SK-N-SH (cell line): ENCODE measurements around the gene SEMA4B. TPM values are rescaled to one million over a fixed set of nuclear protein-coding genes. Genes with fewer than 3 reads are reported as not detected.

Experiments used
- CTCF ChIA-PET: fragments of 300-600, 350-600 bp; formaldehyde crosslinking; extraction: SDS; loops from one replicate; lab custom pipeline; 2021; lab: Yijun Ruan, JAX
- POLR2A ChIA-PET: fragments of 350-600 bp; sonication (Branson Sonifier 250); formaldehyde crosslinking; extraction: SDS; loops from one replicate; lab custom pipeline; 2020; ENCODE audit warnings: antibody characterized with exemption, inconsistent platforms; lab: Yijun Ruan, JAX
- DNase-seq: peaks from one replicate; pipeline ENCODE4 v3.0.0; 2012
- H2AFZ ChIP-seq: fragments of 200-600 bp; sonication (generic); 2 replicates; pipeline ENCODE4 v1.8.1; 2016; ENCODE audit warnings: antibody characterized with exemption, mild to moderate bottlenecking, low read depth
- H3F3A ChIP-seq: fragments of 200-600 bp; sonication (generic); replicated peaks from 2 replicates; pipeline ENCODE3; 2016; ENCODE audit warnings: antibody characterized with exemption, mild to moderate bottlenecking; ENCODE audit not compliant: insufficient read depth
- H3K27ac ChIP-seq, 2 experiments: fragments of 200-500 bp in 1 of 2; fragments of 200-600 bp in 1 of 2; sonication (Bioruptor generic) in 1 of 2; sonication (generic), shearing (Covaris generic) in 1 of 2; 2 replicates each; pipeline versions ENCODE4 v1.5.1 to v1.6.1; 2014 to 2016; ENCODE audit warnings: low read depth in 2 of 2, inconsistent platforms in 1 of 2, low read length in 1 of 2, mild to moderate bottlenecking in 1 of 2, mixed read lengths in 1 of 2
- H3K27me3 ChIP-seq: fragments of 200-600 bp; sonication (generic), shearing (Covaris generic); 2 replicates; pipeline ENCODE4 v1.6.1; 2016; ENCODE audit warnings: mixed run types; ENCODE audit not compliant: insufficient read depth
- H3K36me3 ChIP-seq, 2 experiments: fragments of 200-500 bp in 1 of 2; fragments of 200-600 bp in 1 of 2; sonication (Bioruptor generic) in 1 of 2; sonication (generic) in 1 of 2; replicated peaks in 1 of 2; 2 replicates each; pipeline versions ENCODE3 to v1.5.1; 2014 to 2016; ENCODE audit warnings: low read length in 1 of 2, mild to moderate bottlenecking in 1 of 2; ENCODE audit not compliant: insufficient read depth in 2 of 2, control insufficient read depth in 1 of 2
- H3K4me1 ChIP-seq, 2 experiments: fragments of 200-500 bp in 1 of 2; fragments of 200-600 bp in 1 of 2; sonication (Bioruptor generic) in 1 of 2; sonication (generic), shearing (Covaris generic) in 1 of 2; 2 replicates each; pipeline versions ENCODE4 v1.5.1 to v1.6.1; 2014 to 2016; ENCODE audit warnings: low read depth in 1 of 2, low read length in 1 of 2, mixed run types in 1 of 2; ENCODE audit not compliant: insufficient read depth in 2 of 2, control insufficient read depth in 1 of 2
- H3K4me2 ChIP-seq: fragments of 200-600 bp; sonication (generic), shearing (Covaris generic); 2 replicates; pipeline ENCODE4 v1.6.1; 2017; ENCODE audit warnings: mixed run types
- H3K4me3 ChIP-seq, 2 experiments: fragments of 200-500 bp in 1 of 2; fragments of 200-600 bp in 1 of 2; sonication (Bioruptor generic) in 1 of 2; sonication (generic), shearing (Covaris generic) in 1 of 2; 2 replicates each; pipeline versions ENCODE4 v1.5.1 to v1.8.1; 2014 to 2016; ENCODE audit warnings: low read depth in 2 of 2, inconsistent platforms in 1 of 2, low read length in 1 of 2, mild to moderate bottlenecking in 1 of 2, mixed read lengths in 1 of 2, moderate library complexity in 1 of 2
- H3K79me2 ChIP-seq: fragments of 200-600 bp; sonication (generic); 2 replicates; pipeline ENCODE4 v1.8.1; 2017; ENCODE audit warnings: mild to moderate bottlenecking; ENCODE audit not compliant: insufficient read depth
- H3K9ac ChIP-seq: fragments of 200-600 bp; sonication (generic); 2 replicates; pipeline ENCODE4 v1.6.1; 2017; ENCODE audit warnings: mixed run types
- H3K9me2 ChIP-seq: fragments of 200-600 bp; sonication (generic); 2 replicates; pipeline ENCODE4 v1.6.1; 2017; ENCODE audit warnings: mixed run types
- H3K9me3 ChIP-seq: fragments of 200-600 bp; sonication (generic); 2 replicates; pipeline ENCODE4 v1.6.1; 2017; ENCODE audit warnings: mixed run types, mild to moderate bottlenecking, moderate library complexity
- H4K20me1 ChIP-seq: fragments of 200-600 bp; sonication (generic); 2 replicates; pipeline ENCODE4 v1.6.1; 2017; ENCODE audit warnings: mild to moderate bottlenecking, mixed run types; ENCODE audit not compliant: insufficient read depth
- CHD2 ChIP-seq: fragments of 150-350 bp; IDR thresholded peaks from 2 replicates; pipeline ENCODE4 v1.6.1; 2018; ENCODE audit warnings: low read length; ENCODE audit not compliant: partially characterized antibody
- EP300 ChIP-seq, 2 experiments: IDR thresholded peaks; 2 replicates each; pipeline versions ENCODE4 v1.4.0 to v1.6.1; 2012; ENCODE audit warnings: borderline replicate concordance in 1 of 2, low read depth in 1 of 2, low read length in 1 of 2
- JUND ChIP-seq: IDR thresholded peaks from 2 replicates; pipeline ENCODE4 v1.4.0; 2012
- MEF2A ChIP-seq: IDR thresholded peaks from 2 replicates; pipeline ENCODE4 v1.4.0; 2012; ENCODE audit warnings: low read depth, borderline replicate concordance
- RCOR1 ChIP-seq: fragments of 150-350 bp; IDR thresholded peaks from 2 replicates; pipeline ENCODE4 v1.6.1; 2017; ENCODE audit warnings: antibody characterized with exemption, low read length
- REST ChIP-seq: IDR thresholded peaks from 2 replicates; pipeline ENCODE4 v1.6.1; 2012; ENCODE audit warnings: mild to moderate bottlenecking, low read depth, low read length, moderate library complexity
- SIN3A ChIP-seq: IDR thresholded peaks from 2 replicates; pipeline ENCODE4 v1.6.1; 2012; ENCODE audit warnings: low read depth, mild to moderate bottlenecking, low read length, moderate library complexity, borderline replicate concordance
- USF1 ChIP-seq: IDR thresholded peaks from 2 replicates; pipeline ENCODE4 v1.4.0; 2012; ENCODE audit warnings: low read depth, borderline replicate concordance
- YY1 ChIP-seq: IDR thresholded peaks from 2 replicates; pipeline ENCODE4 v1.4.0; 2012; ENCODE audit warnings: low read depth, mild to moderate bottlenecking
- ZBTB33 ChIP-seq: IDR thresholded peaks from 2 replicates; pipeline ENCODE4 v1.4.0; 2012; ENCODE audit warnings: low read depth, borderline replicate concordance
- WGBS: methylation state at CpG from one replicate; pipeline ENCODE4 v1.1.6; 2017; ENCODE audit warnings: low lambda C conversion rate; 5-methylcytosine and 5-hydroxymethylcytosine counted together
- polyA plus RNA-seq, 3 experiments: library from polyadenylated mRNA; depleted of rRNA; stranded (reverse); fragments of >200 nt; gene quantifications; 2 replicates each; pipeline ENCODE4 v1.2.3, GENCODE V29; 2012
- TF ChIP-seq, protein P1 (sequence below): fragments of 150-350 bp; IDR thresholded peaks from 2 replicates; pipeline ENCODE4 v1.6.1; 2016; ENCODE audit warnings: mild to moderate bottlenecking, low read depth, low read length

SEMA4B gene
- polyA plus RNA-seq, 1 of the 3 experiments (the other 2 are of a cell fraction): 38.9 TPM

DNA sequence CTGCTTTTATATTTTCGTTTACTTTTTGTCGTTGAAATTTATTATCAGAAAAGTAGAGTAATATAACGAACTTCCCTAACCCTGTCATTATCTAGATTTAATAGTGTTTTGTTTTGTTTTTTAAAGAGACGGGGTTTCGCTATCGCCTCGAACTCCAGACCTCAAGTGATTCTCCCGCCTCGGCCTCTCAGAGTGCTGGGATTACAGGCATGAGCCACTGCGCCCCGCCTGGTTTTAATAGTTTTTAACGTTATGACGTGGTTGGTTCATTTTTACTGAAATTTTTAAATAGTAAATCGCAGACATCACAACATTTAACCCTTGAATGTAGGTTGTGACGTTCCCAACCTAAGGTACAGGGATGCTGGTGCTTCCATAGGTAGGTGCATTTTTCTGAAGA is 65.4 kb downstream of the SEMA4B start:
- H3K9ac ChIP-seq: peak overlapping the region; percentile 85
- no peaks in the 10 kb centered on the region for H3K9me2 ChIP-seq
- H3K4me2 ChIP-seq: peak overlapping the region; percentile 99
- peaks cover 10% of the 10 kb centered on the region for H3F3A ChIP-seq
- no peaks in the 10 kb centered on the region for H3K9me3 ChIP-seq
- no peak for DNase-seq
- WGBS: 10% methylated on average over 15 of the region's 15 CpGs
- H3K79me2 ChIP-seq: peaks cover 60% of the 10 kb centered on the region
- peak overlapping the region; percentile 92 to 95 for H3K27ac ChIP-seq
- ChIA-PET CTCF (interaction anchor here (0.8 kb wide), 1 partner anchor 33 kb away, joined by 4 read pairs; the partner anchor contains the start of genes CIB1 and GDPGP1), POLR2A (interaction anchor here (0.9 to 1.1 kb wide), 2 partner anchors 17 to 123 kb away, joined by 3 to 8 read pairs; partner anchors contain the start of gene TTLL13)
- H2AFZ ChIP-seq: peak overlapping the region; percentile 88
- H3K4me3 ChIP-seq: peak overlapping the region; percentile 69 to 94
- H4K20me1 ChIP-seq: peaks cover 45% of the 10 kb centered on the region
- H3K36me3 ChIP-seq: peaks cover 29 to 46% of the 10 kb centered on the region in 2 experiments
- H3K4me1 ChIP-seq: peaks cover 14 to 15% of the 10 kb centered on the region in 2 experiments; a peak in 3 of 4 replicates
- H3K27me3 ChIP-seq: no peaks in the 10 kb centered on the region
- TF ChIP-seq RCOR1 (no peak), YY1 (no peak), EP300 (IDR thresholded peaks at IDR 0.05; ENCODE audit: borderline replicate concordance in 1 of 2, low read depth in 1 of 2, low read length in 1 of 2) (no peak), SIN3A (no peak), CHD2 (no peak)
- TF ChIP-seq, protein P1, sequence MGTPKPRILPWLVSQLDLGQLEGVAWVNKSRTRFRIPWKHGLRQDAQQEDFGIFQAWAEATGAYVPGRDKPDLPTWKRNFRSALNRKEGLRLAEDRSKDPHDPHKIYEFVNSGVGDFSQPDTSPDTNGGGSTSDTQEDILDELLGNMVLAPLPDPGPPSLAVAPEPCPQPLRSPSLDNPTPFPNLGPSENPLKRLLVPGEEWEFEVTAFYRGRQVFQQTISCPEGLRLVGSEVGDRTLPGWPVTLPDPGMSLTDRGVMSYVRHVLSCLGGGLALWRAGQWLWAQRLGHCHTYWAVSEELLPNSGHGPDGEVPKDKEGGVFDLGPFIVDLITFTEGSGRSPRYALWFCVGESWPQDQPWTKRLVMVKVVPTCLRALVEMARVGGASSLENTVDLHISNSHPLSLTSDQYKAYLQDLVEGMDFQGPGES: no peak

- CTCF ChIA-PET: interaction anchor here (0.7 to 1.7 kb wide), 7 partner anchors 12 to 407 kb away, joined by 3 to 6 read pairs (median 4); partner anchors contain the start of gene TTLL13
- 30% methylated on average over 1 of the region's 1 CpG for WGBS
- POLR2A ChIA-PET: no interaction called here
- no peak overlapping the region for H3K9ac ChIP-seq
- peak overlapping the region; percentile 4 to 38; a peak in 1 of 4 replicates for H3K4me3 ChIP-seq
- H2AFZ ChIP-seq: no peak overlapping the region
- peaks cover 46 to 63% of the 10 kb centered on the region in 2 experiments for H3K36me3 ChIP-seq
- H3K27ac ChIP-seq: no peak overlapping the region
- H3K4me1 ChIP-seq: peaks cover 14 to 15% of the 10 kb centered on the region in 2 experiments; a peak in 3 of 4 replicates
- no peak for TF ChIP-seq JUND
- no peak for TF ChIP-seq CHD2
- TF ChIP-seq, all 33 proteins: peak for 0
- H3K4me2 ChIP-seq: peak overlapping the region; percentile 99
- no peaks in the 10 kb centered on the region for H3K9me3 ChIP-seq
- H3K79me2 ChIP-seq: peaks cover 77% of the 10 kb centered on the region
- H4K20me1 ChIP-seq: peaks cover 62% of the 10 kb centered on the region
- peaks cover 13% of the 10 kb centered on the region for H3F3A ChIP-seq
- no peaks in the 10 kb centered on the region for H3K9me2 ChIP-seq
- DNase-seq: no peak
- no peaks in the 10 kb centered on the region for H3K27me3 ChIP-seq
Observed at GRCh38 chr15:90268415-90268814, 67.3 kb downstream of the SEMA4B start.

DNA sequence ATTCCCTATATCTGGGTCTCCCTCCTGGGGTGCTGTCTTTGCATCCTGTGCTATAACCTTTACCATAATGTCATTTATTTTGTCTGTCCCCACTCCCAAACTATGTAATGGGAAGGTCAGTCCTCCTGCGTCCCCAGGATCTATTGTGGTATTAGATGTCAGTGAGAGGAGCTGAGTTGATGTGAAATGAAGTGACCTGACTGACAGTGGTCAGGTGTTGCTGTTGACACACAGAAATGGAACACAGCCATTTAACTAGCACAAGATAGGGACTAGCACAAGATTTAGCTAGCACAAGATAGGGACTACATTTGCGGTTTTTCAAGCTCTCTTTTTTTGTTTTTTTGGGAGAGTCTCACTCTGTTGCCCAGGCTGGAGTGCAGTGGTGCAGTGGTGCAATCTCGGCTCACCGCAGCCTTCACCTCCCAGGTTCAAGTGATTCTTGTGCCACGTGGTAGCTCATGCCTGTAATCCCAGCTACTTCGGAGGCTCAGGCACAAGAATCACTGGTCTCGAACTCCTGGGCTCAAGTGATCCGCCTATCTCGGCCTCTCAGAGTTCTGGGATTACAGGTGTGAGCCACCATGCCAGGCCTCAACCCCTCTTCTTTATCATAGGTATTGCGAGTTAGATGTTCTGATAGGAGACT is 69.5 kb downstream of the SEMA4B start:
- Histone ChIP-seq H3K79me2 (peaks cover 88% of the 10 kb centered on the region), H4K20me1 (peaks cover 65% of the 10 kb centered on the region), H2AFZ (no peak overlapping the region), H3K9me3 (no peaks in the 10 kb centered on the region), H3K4me3 (no peak overlapping the region), H3K36me3 (peaks cover 52 to 74% of the 10 kb centered on the region in 2 experiments), H3K9me2 (no peaks in the 10 kb centered on the region), H3F3A (peaks cover 17% of the 10 kb centered on the region), H3K4me1 (peaks cover 9 to 14% of the 10 kb centered on the region in 2 experiments; a peak in 3 of 4 replicates), H3K27me3 (no peaks in the 10 kb centered on the region), H3K4me2 (no peak overlapping the region), H3K9ac (no peak overlapping the region), H3K27ac (no peak overlapping the region)
- WGBS: 93% methylated on average over 10 of the region's 10 CpGs
- ChIA-PET POLR2A (interaction anchor here (0.7 kb wide), 1 partner anchor 428 kb away, joined by 3 read pairs; no protein-coding TSS in a partner anchor), CTCF (interaction anchor here (0.9 to 1.4 kb wide), 5 partner anchors 12 to 127 kb away, joined by 3 to 5 read pairs (median 3); no protein-coding TSS in a partner anchor)
- DNase-seq: no peak
- TF ChIP-seq USF1 (no peak), ZBTB33 (no peak), MEF2A (no peak), REST (no peak)
